Gastrocnemius medialis (tissue), 4 donors: ENCODE data around the gene CPLANE1.

Source experiments
- CTCF ChIP-seq, 5 experiments: fragments of 450-650 bp in 3 of 5; fragments of 200-600 bp in 2 of 5; sonication (generic) in 2 of 5; IDR thresholded peaks in 4 of 5; conservative IDR thresholded peaks in 1 of 5; 1 replicate in 4 of 5; 2 replicates in 1 of 5; pipeline ENCODE4 v1.5.1; 2016 to 2019; ENCODE audit warnings: antibody characterized with exemption in 5 of 5, mild to moderate bottlenecking in 3 of 5, moderate library complexity in 3 of 5
- POLR2A ChIP-seq, 2 donors: fragments of 450-650 bp; IDR thresholded peaks; one replicate each; pipeline ENCODE4 v1.6.1; 2017; ENCODE audit warnings: antibody characterized with exemption in 2 of 2, mild to moderate bottlenecking in 2 of 2, moderate library complexity in 2 of 2

GRCh38 chr5:37077146-37077545 is 172.0 kb downstream of the CPLANE1 start:
- TF ChIP-seq CTCF (IDR thresholded peaks at IDR 0.05 in 4 of 5, conservative IDR thresholded peaks at IDR 0.05 in 1 of 5) (no peak), POLR2A (IDR thresholded peaks at IDR 0.05) (no peak)
